ENCODE measurements around the gene MAN1A1. TPM values are rescaled to one million over a fixed set of nuclear protein-coding genes. Genes with fewer than 3 reads are reported as not detected.

Gene MAN1A1
- polyA plus RNA-seq, 1 donor from 2014 or later, result 4.6 TPM

GRCh38 chr6:119134752-119135151, 214.8 kb downstream of the MAN1A1 start:
- H3K79me2 ChIP-seq (replicated peaks; ENCODE audit: insufficient read depth, low read length), result no peaks in the 10 kb centered on the region
- H3K9me3 ChIP-seq (ENCODE audit: low read length), result no peaks in the 10 kb centered on the region
- H3K27me3 ChIP-seq (ENCODE audit: insufficient read depth, low read depth, low read length), result no peaks in the 10 kb centered on the region
- H3K4me2 ChIP-seq (ENCODE audit: low read length), result no peak overlapping the region
- H3K9ac ChIP-seq (ENCODE audit: low read length), result no peak overlapping the region
- no peak overlapping the region for H3K4me3 ChIP-seq (ENCODE audit: low read length)
- no peaks in the 10 kb centered on the region for H3K36me3 ChIP-seq (ENCODE audit: insufficient read depth, low read length)
- TF ChIP-seq, protein P1, sequence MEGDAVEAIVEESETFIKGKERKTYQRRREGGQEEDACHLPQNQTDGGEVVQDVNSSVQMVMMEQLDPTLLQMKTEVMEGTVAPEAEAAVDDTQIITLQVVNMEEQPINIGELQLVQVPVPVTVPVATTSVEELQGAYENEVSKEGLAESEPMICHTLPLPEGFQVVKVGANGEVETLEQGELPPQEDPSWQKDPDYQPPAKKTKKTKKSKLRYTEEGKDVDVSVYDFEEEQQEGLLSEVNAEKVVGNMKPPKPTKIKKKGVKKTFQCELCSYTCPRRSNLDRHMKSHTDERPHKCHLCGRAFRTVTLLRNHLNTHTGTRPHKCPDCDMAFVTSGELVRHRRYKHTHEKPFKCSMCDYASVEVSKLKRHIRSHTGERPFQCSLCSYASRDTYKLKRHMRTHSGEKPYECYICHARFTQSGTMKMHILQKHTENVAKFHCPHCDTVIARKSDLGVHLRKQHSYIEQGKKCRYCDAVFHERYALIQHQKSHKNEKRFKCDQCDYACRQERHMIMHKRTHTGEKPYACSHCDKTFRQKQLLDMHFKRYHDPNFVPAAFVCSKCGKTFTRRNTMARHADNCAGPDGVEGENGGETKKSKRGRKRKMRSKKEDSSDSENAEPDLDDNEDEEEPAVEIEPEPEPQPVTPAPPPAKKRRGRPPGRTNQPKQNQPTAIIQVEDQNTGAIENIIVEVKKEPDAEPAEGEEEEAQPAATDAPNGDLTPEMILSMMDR (IDR thresholded peaks at IDR 0.05; ENCODE audit: poor library complexity, severe bottlenecking), result no peak
- TF ChIP-seq, protein P2, sequence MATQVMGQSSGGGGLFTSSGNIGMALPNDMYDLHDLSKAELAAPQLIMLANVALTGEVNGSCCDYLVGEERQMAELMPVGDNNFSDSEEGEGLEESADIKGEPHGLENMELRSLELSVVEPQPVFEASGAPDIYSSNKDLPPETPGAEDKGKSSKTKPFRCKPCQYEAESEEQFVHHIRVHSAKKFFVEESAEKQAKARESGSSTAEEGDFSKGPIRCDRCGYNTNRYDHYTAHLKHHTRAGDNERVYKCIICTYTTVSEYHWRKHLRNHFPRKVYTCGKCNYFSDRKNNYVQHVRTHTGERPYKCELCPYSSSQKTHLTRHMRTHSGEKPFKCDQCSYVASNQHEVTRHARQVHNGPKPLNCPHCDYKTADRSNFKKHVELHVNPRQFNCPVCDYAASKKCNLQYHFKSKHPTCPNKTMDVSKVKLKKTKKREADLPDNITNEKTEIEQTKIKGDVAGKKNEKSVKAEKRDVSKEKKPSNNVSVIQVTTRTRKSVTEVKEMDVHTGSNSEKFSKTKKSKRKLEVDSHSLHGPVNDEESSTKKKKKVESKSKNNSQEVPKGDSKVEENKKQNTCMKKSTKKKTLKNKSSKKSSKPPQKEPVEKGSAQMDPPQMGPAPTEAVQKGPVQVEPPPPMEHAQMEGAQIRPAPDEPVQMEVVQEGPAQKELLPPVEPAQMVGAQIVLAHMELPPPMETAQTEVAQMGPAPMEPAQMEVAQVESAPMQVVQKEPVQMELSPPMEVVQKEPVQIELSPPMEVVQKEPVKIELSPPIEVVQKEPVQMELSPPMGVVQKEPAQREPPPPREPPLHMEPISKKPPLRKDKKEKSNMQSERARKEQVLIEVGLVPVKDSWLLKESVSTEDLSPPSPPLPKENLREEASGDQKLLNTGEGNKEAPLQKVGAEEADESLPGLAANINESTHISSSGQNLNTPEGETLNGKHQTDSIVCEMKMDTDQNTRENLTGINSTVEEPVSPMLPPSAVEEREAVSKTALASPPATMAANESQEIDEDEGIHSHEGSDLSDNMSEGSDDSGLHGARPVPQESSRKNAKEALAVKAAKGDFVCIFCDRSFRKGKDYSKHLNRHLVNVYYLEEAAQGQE (IDR thresholded peaks at IDR 0.05; ENCODE audit: borderline replicate concordance), result no peak
- no peak overlapping the region for H2AFZ ChIP-seq (ENCODE audit: low read depth, low read length)
- H3K9me2 ChIP-seq (ENCODE audit: insufficient read depth, low read length), result no peaks in the 10 kb centered on the region
- H3F3A ChIP-seq (ENCODE audit: insufficient read depth, low read length, poor library complexity, severe bottlenecking), result no peaks in the 10 kb centered on the region
- no peaks in the 10 kb centered on the region for H4K20me1 ChIP-seq (ENCODE audit: insufficient read depth)
- no peak overlapping the region for H3K27ac ChIP-seq (ENCODE audit: low read length)

DNA sequence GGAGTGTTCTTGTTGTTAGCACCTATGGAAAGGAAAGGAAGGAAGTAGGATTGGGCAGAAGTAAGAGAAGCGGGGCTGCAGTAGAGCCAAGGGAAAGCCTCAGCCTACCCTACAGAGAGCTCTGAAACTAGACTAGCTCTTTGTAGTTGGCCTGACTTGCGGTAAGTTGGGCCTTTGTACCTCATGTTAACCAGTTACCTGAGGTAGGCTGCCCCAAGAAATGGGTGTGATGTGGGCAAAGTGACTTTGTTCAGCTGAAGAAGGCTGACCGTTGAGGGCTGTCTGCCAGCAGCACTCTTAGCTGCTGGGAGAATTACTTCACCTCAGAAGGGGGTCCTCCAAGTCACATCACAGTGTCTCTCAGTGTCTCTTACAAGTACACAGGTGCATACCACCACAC, 216.2 kb downstream of the MAN1A1 start:
- Histone ChIP-seq H3K9me3 (ENCODE audit: low read length) (no peaks in the 10 kb centered on the region), H3F3A (ENCODE audit: insufficient read depth, low read length, poor library complexity, severe bottlenecking) (no peaks in the 10 kb centered on the region), H2AFZ (ENCODE audit: low read depth, low read length) (no peak overlapping the region), H3K79me2 (replicated peaks; ENCODE audit: insufficient read depth, low read length) (no peaks in the 10 kb centered on the region), H3K27ac (ENCODE audit: low read length) (no peak overlapping the region), H3K27me3 (ENCODE audit: insufficient read depth, low read depth, low read length) (no peaks in the 10 kb centered on the region), H3K9me2 (ENCODE audit: insufficient read depth, low read length) (no peaks in the 10 kb centered on the region), H3K9ac (ENCODE audit: low read length) (no peak overlapping the region), H3K4me3 (ENCODE audit: low read length) (no peak overlapping the region), H3K36me3 (ENCODE audit: insufficient read depth, low read length) (no peaks in the 10 kb centered on the region), H3K4me2 (ENCODE audit: low read length) (no peak overlapping the region), H4K20me1 (ENCODE audit: insufficient read depth) (no peaks in the 10 kb centered on the region)
- TF ChIP-seq TAF1 (IDR thresholded peaks at IDR 0.05; ENCODE audit: low read depth) (no peak), SMC3 (conservative IDR thresholded peaks at IDR 0.05; ENCODE audit: poor library complexity) (no peak), MXI1 (conservative IDR thresholded peaks at IDR 0.05; ENCODE audit: poor library complexity, severe bottlenecking) (no peak), POLR2AphosphoS5 (IDR thresholded peaks at IDR 0.05) (no peak), EP300 (conservative IDR thresholded peaks at IDR 0.05; ENCODE audit: poor library complexity, severe bottlenecking) (no peak), EZH2 (IDR thresholded peaks at IDR 0.05; ENCODE audit: borderline replicate concordance, insufficient read depth, low read length, poor library complexity, severe bottlenecking) (no peak), RAD21 (conservative IDR thresholded peaks at IDR 0.05) (no peak)
- TF ChIP-seq, protein P2 (IDR thresholded peaks at IDR 0.05; ENCODE audit: borderline replicate concordance), result no peak
- TF ChIP-seq, protein P1 (IDR thresholded peaks at IDR 0.05; ENCODE audit: poor library complexity, severe bottlenecking), result no peak

Data from neural cell (in vitro differentiated cells).